Osteoblast (primary cell): ENCODE data around the gene IPPK. TPM values are rescaled to one million over a fixed set of nuclear protein-coding genes. Genes with fewer than 3 reads are reported as not detected.

Source experiments
- DNase-seq: peaks from one replicate; pipeline ENCODE4 v3.0.0; 2011; ENCODE audit warnings: low spot score, mixed read lengths; ENCODE audit not compliant: insufficient read length; ENCODE audit errors: missing footprints
- H2AFZ ChIP-seq: 2 replicates; pipeline ENCODE4 v1.6.0; 2011; ENCODE audit warnings: mild to moderate bottlenecking, low read length
- H3K27ac ChIP-seq: 2 replicates; pipeline ENCODE4 v1.5.1; 2011; ENCODE audit warnings: mild to moderate bottlenecking, low read depth, low read length, moderate library complexity
- H3K27me3 ChIP-seq: 2 replicates; pipeline ENCODE4 v1.6.0; 2012; ENCODE audit warnings: mild to moderate bottlenecking, control low read depth, inconsistent platforms, low read length, moderate library complexity; ENCODE audit not compliant: insufficient read depth
- H3K36me3 ChIP-seq: 2 replicates; pipeline ENCODE4 v1.5.1; 2011; ENCODE audit warnings: mild to moderate bottlenecking, low read length, control low read depth, moderate library complexity; ENCODE audit not compliant: insufficient read depth
- H3K4me1 ChIP-seq: 2 replicates; pipeline ENCODE4 v1.5.1; 2011; ENCODE audit warnings: mild to moderate bottlenecking, low read length, control low read depth, moderate library complexity; ENCODE audit not compliant: insufficient read depth
- H3K4me2 ChIP-seq: 2 replicates; pipeline ENCODE4 v1.6.0; 2011; ENCODE audit warnings: mild to moderate bottlenecking, low read length; ENCODE audit not compliant: insufficient read depth
- H3K4me3 ChIP-seq: fragments of 200-600 bp; sonication (generic); 3 replicates; pipeline ENCODE4 v1.5.1; 2012; ENCODE audit warnings: mild to moderate bottlenecking, low read length, inconsistent platforms; ENCODE audit not compliant: insufficient read depth
- H3K79me2 ChIP-seq: 2 replicates; pipeline ENCODE4 v1.6.0; 2012; ENCODE audit warnings: mild to moderate bottlenecking, low read length, control low read depth, inconsistent platforms; ENCODE audit not compliant: insufficient read depth
- H3K9me3 ChIP-seq: 2 replicates; pipeline ENCODE4 v1.5.1; 2011; ENCODE audit warnings: low read depth, low read length, control low read depth
- H4K20me1 ChIP-seq: 2 replicates; pipeline ENCODE4 v1.6.0; 2012; ENCODE audit warnings: mild to moderate bottlenecking, low read length, control low read depth; ENCODE audit not compliant: insufficient read depth
- CTCF ChIP-seq: IDR thresholded peaks from 2 replicates; pipeline ENCODE4 v1.5.1; 2011; ENCODE audit warnings: mild to moderate bottlenecking, low read depth, low read length, moderate library complexity; ENCODE audit errors: extremely low read depth
- total RNA-seq: library from RNA; depleted of rRNA; stranded (reverse); fragments of >200 nt; gene quantifications from 2 replicates; pipeline ENCODE4 v1.2.3, GENCODE V29; 2012

IPPK gene
- total RNA-seq, 1 donor = 9.4 TPM

- H2AFZ ChIP-seq = peak overlapping the region; percentile 49
- DNase-seq = peak; percentile 90
- peak overlapping the region; percentile 59 for H3K27ac ChIP-seq
- H3K9me3 ChIP-seq = no peaks in the 10 kb centered on the region
- peak overlapping the region; percentile 51 for H3K4me3 ChIP-seq
- peak overlapping the region; percentile 61 for H3K4me2 ChIP-seq
- peaks cover 69% of the 10 kb centered on the region for H3K36me3 ChIP-seq
- peaks cover 6% of the 10 kb centered on the region for H4K20me1 ChIP-seq
- TF ChIP-seq CTCF = no peak
- H3K79me2 ChIP-seq = no peaks in the 10 kb centered on the region
- H3K4me1 ChIP-seq = peaks cover 3% of the 10 kb centered on the region
- H3K27me3 ChIP-seq = no peaks in the 10 kb centered on the region
Measured at GRCh38 chr9:92614763-92615461, 55.0 kb downstream of the IPPK start.

- Histone ChIP-seq H3K79me2 (no peaks in the 10 kb centered on the region), H2AFZ (no peak overlapping the region), H3K4me2 (no peak overlapping the region), H3K36me3 (peaks cover 61% of the 10 kb centered on the region), H3K27me3 (no peaks in the 10 kb centered on the region), H3K4me3 (no peak overlapping the region), H4K20me1 (peaks cover 6% of the 10 kb centered on the region), H3K9me3 (no peaks in the 10 kb centered on the region), H3K4me1 (peaks cover 4% of the 10 kb centered on the region), H3K27ac (no peak overlapping the region)
- DNase-seq = no peak
- no peak for TF ChIP-seq CTCF
Measured at GRCh38 chr9:92614123-92614510, 55.8 kb downstream of the IPPK start.

DNA sequence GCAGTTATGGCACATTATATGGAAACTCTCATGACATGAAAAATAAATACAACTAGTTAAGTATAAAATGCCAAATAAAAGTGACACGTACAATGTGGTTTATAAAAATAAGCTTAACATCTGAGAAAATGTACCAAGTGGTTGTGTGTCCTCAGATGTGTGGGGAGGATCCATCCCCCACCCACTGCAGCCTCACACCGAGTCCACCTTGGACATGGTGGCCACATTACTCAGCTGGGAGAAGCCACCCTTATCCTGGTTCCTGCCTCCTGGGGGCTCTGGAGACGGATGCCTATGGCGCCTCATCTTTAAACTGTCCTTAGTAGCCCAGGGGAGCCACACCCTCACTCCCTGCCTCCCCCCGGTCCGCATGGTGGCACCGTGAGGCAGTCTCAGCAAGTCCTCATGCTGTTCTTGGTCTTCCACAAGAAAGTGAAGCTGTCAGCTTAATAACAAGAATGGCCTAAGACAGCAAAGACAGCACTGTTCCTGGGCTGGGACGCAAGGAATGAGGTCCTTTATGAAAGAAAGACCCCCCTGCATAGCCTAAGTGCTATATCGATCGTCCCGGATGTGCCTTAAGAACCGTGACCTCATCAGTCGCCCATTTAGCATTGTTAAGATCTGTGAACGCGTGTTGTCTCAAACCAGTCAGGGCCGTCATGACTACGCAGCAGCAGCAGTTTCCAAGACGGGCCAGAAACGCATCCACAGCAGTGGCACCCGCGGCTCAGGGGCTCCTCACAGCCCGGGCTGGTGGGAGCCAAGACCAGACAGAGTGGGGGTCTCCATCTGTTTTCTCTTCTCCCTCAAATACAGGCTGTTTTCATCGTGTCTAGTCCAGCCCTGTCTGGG is 56.4 kb downstream of the IPPK start:
- TF ChIP-seq CTCF = no peak
- Histone ChIP-seq H3K9me3 (no peaks in the 10 kb centered on the region), H3K4me1 (peaks cover 10% of the 10 kb centered on the region), H3K79me2 (no peaks in the 10 kb centered on the region), H2AFZ (no peak overlapping the region), H3K4me2 (no peak overlapping the region), H3K27ac (no peak overlapping the region), H3K27me3 (no peaks in the 10 kb centered on the region), H4K20me1 (peaks cover under 1% of the 10 kb centered on the region), H3K36me3 (peaks cover 55% of the 10 kb centered on the region), H3K4me3 (no peak overlapping the region)
- no peak for DNase-seq

GRCh38 chr9:92612816-92613215 is 57.1 kb downstream of the IPPK start:
- Histone ChIP-seq H3K9me3 (no peaks in the 10 kb centered on the region), H3K79me2 (no peaks in the 10 kb centered on the region), H3K4me3 (no peak overlapping the region), H2AFZ (no peak overlapping the region), H3K27me3 (no peaks in the 10 kb centered on the region), H3K27ac (no peak overlapping the region), H3K4me2 (no peak overlapping the region), H3K36me3 (peaks cover 48% of the 10 kb centered on the region), H3K4me1 (peaks cover 17% of the 10 kb centered on the region), H4K20me1 (no peaks in the 10 kb centered on the region)
- no peak for TF ChIP-seq CTCF
- no peak for DNase-seq
